Activated naive CD8-positive, alpha-beta T cell (primary cell): Measurements from ENCODE around the gene GLOD4.
"Not testable (repeated sequence)": the region's sequence is repeated elsewhere in the genome, so short reads cannot be mapped to it uniquely, and the experiment has no call there.

Experiments
- H3K27ac Mint-ChIP-seq: one replicate; pipeline ENCODE4 v1.8.0; 2021; ENCODE audit warnings: mixed read lengths
- H3K27me3 Mint-ChIP-seq: one replicate; pipeline ENCODE4 v1.8.0; 2021; ENCODE audit warnings: mixed read lengths
- H3K36me3 Mint-ChIP-seq: one replicate; pipeline ENCODE4 v1.8.0; 2021; ENCODE audit warnings: mixed read lengths
- H3K4me1 Mint-ChIP-seq: one replicate; pipeline ENCODE4 v1.8.0; 2021; ENCODE audit warnings: low read depth, mixed read lengths
- H3K4me3 Mint-ChIP-seq: one replicate; pipeline ENCODE4 v1.8.0; 2021; ENCODE audit warnings: mild to moderate bottlenecking, mixed read lengths
- H3K9me3 Mint-ChIP-seq: one replicate; pipeline ENCODE4 v1.8.0; 2021; ENCODE audit warnings: low read depth, mixed read lengths

Gene GLOD4

GRCh38 chr17:781805-782731 lies at the start of gene GLOD4, which contains the start of gene MRM3:
Gene GLOD4, minus strand, starts transcription at chr17:782280. Its CDS starts 25 bp downstream, at chr17:782255.
Gene MRM3, plus strand, starts transcription at chr17:782353. Its CDS starts 26 bp downstream, at chr17:782379.
- peaks cover 2% of the 10 kb centered on the region for H3K36me3 Mint-ChIP-seq
- peak within 1 kb of the TSS; percentile 97 for H3K4me3 Mint-ChIP-seq
- H3K4me1 Mint-ChIP-seq = peaks cover 35% of the 10 kb centered on the region

DNA sequence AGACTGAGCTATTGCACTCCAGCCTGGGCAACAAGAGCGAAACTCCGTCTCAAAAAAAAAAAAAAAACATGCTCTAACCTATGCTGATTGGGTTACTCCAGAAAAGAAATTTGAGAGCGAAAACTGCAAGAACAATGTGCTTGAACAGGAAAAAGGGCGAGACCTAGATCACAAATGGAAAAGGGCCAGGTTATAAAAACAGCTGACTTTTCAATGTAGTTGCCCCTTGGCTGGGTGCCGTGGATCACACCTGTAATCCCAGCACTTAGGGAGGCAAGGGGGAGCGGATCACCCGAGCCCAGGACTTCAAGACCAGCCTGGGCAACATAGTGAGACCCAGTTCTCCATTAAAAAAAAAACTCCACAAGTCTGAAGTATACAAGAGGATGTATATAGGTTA lies 48.9 kb upstream of the GLOD4 start:
- H3K36me3 Mint-ChIP-seq = peaks cover 2% of the 10 kb centered on the region
- no peak overlapping the region for H3K27ac Mint-ChIP-seq
- H3K27me3 Mint-ChIP-seq = peaks cover 6% of the 10 kb centered on the region
- no peak overlapping the region for H3K4me3 Mint-ChIP-seq
- H3K9me3 Mint-ChIP-seq = no peaks in the 10 kb centered on the region
- no peaks in the 10 kb centered on the region for H3K4me1 Mint-ChIP-seq

More at GRCh38 chr17:781805-782731, at the start of gene GLOD4, which contains the start of gene MRM3:
- H3K27ac Mint-ChIP-seq = peak within 1 kb of the TSS; percentile 96
- H3K27me3 Mint-ChIP-seq = no peaks in the 10 kb centered on the region
- H3K9me3 Mint-ChIP-seq = no peaks in the 10 kb centered on the region

DNA sequence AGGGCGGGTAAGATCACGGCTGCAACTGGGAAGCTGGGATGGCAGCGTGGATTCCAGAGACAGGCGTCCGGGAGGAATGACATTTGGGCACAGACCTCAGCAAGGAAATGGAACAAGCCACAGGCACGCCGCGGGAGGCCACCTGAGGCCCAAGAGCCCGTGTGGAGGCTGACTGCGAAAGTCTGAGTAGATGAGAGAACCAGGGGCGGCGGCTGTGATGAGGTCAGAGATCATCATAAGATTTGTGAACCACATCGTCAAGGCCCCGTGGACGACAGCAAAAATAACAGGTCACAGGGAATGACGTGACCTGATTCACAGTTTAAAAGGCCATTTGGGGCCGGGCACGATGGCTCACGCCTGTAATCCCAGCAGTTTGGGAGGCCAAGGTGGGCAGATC lies 48.3 kb upstream of the GLOD4 start:
- H3K27me3 Mint-ChIP-seq = peaks cover 6% of the 10 kb centered on the region

DNA sequence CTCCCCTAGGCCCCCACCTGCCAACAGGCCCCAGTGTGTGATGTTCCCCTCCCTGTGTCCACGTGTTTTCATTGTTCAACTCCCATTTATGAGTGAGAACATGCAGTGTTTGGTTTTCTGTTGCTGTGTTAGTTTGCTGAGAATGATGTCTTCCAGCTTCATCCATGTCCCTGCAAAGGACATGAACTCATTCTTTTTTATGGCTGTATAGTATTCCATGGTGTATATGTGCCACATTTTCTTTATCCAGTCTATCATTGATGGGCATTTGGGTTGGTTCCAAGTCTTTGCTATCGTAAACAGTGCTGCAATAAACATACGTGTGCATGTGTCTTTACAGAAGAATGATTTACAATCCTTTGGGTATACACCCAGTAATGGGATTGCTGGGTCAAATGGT lies 47.5 kb upstream of the GLOD4 start:
- not testable (repeated sequence) for H3K36me3 Mint-ChIP-seq, H3K4me3 Mint-ChIP-seq, H3K9me3 Mint-ChIP-seq, H3K27ac Mint-ChIP-seq, H3K4me1 Mint-ChIP-seq, H3K27me3 Mint-ChIP-seq

More for the DNA sequence above, 48.3 kb upstream of the GLOD4 start:
- H3K36me3 Mint-ChIP-seq = peaks cover 2% of the 10 kb centered on the region
- no peaks in the 10 kb centered on the region for H3K9me3 Mint-ChIP-seq
- no peak overlapping the region for H3K4me3 Mint-ChIP-seq
- H3K4me1 Mint-ChIP-seq = no peaks in the 10 kb centered on the region
- H3K27ac Mint-ChIP-seq = no peak overlapping the region

- Mint-ChIP-seq H3K4me1 (no peaks in the 10 kb centered on the region), H3K36me3 (peaks cover 2% of the 10 kb centered on the region), H3K4me3 (no peak overlapping the region), H3K9me3 (no peaks in the 10 kb centered on the region), H3K27me3 (peaks cover 4% of the 10 kb centered on the region), H3K27ac (no peak overlapping the region)
Measured at GRCh38 chr17:828761-829160, 46.7 kb upstream of the GLOD4 start.

- Mint-ChIP-seq H3K27ac (no peak overlapping the region), H3K4me1 (no peaks in the 10 kb centered on the region), H3K4me3 (no peak overlapping the region), H3K9me3 (no peaks in the 10 kb centered on the region), H3K27me3 (peaks cover 2% of the 10 kb centered on the region), H3K36me3 (no peaks in the 10 kb centered on the region)
Measured at GRCh38 chr17:826778-827177, 44.7 kb upstream of the GLOD4 start.

DNA sequence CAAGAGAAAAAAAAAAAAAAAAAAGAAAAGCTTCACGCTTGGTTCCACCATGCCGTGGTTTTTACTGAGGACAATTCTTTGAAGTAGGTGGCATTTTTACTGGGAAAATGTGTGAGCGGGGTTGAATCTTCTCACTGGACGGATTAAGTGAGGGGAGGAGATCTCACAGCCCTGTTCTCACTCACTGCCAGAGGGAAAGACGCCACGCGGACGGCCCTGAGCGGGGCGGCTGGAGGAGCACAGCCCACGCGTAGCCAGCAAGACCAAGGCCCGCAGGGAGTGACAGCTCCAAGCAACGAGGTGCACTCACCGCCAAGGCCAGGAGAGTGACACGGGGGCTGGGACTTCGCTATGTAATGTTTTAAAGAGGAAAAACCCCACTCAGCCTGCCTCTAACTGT lies 43.1 kb upstream of the GLOD4 start:
- Mint-ChIP-seq H3K4me3 (no peak overlapping the region), H3K27ac (no peak overlapping the region), H3K9me3 (no peaks in the 10 kb centered on the region), H3K27me3 (peaks cover 2% of the 10 kb centered on the region), H3K4me1 (no peaks in the 10 kb centered on the region), H3K36me3 (no peaks in the 10 kb centered on the region)

DNA sequence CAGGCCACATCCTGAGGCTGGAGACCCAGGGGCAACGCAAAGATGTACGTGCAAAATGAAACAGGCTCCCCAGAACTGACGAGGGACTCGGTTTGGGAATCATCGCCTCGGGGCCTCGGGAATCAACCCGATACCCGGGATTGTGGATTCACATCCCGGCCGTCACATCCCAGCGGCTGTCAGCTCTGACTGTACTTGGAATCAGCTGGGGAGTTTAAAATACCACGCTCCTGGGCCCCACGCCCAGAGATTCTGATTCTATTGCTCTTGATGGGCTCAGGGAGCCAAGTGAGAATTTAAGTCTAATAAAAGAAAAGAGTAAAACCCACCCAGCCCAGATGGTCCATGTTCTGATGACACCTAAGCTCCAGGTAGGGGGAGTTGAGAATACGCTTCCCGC lies 42.3 kb upstream of the GLOD4 start:
- Mint-ChIP-seq H3K27me3 (no peaks in the 10 kb centered on the region), H3K9me3 (no peaks in the 10 kb centered on the region), H3K36me3 (no peaks in the 10 kb centered on the region), H3K4me3 (no peak overlapping the region), H3K4me1 (no peaks in the 10 kb centered on the region), H3K27ac (no peak overlapping the region)

- Mint-ChIP-seq H3K9me3 (no peaks in the 10 kb centered on the region), H3K36me3 (no peaks in the 10 kb centered on the region), H3K4me1 (no peaks in the 10 kb centered on the region), H3K27ac (no peak overlapping the region), H3K27me3 (no peaks in the 10 kb centered on the region), H3K4me3 (no peak overlapping the region)
Measured at GRCh38 chr17:823501-823902, 41.4 kb upstream of the GLOD4 start.

- no peaks in the 10 kb centered on the region for H3K36me3 Mint-ChIP-seq
- H3K4me3 Mint-ChIP-seq = no peak overlapping the region
- no peak overlapping the region for H3K27ac Mint-ChIP-seq
- no peaks in the 10 kb centered on the region for H3K9me3 Mint-ChIP-seq
- H3K27me3 Mint-ChIP-seq = peaks cover 2% of the 10 kb centered on the region
- no peaks in the 10 kb centered on the region for H3K4me1 Mint-ChIP-seq
Measured at GRCh38 chr17:819251-819650, 37.2 kb upstream of the GLOD4 start.

GRCh38 chr17:814371-814770 lies 32.3 kb upstream of the GLOD4 start:
- H3K9me3 Mint-ChIP-seq = no peaks in the 10 kb centered on the region
- peaks cover 5% of the 10 kb centered on the region for H3K27me3 Mint-ChIP-seq
- H3K4me1 Mint-ChIP-seq = no peaks in the 10 kb centered on the region
- no peak overlapping the region for H3K27ac Mint-ChIP-seq
- no peaks in the 10 kb centered on the region for H3K36me3 Mint-ChIP-seq
- H3K4me3 Mint-ChIP-seq = no peak overlapping the region

GRCh38 chr17:812638-813204 lies 30.6 kb upstream of the GLOD4 start:
- Mint-ChIP-seq H3K4me1 (no peaks in the 10 kb centered on the region), H3K27me3 (peaks cover 5% of the 10 kb centered on the region), H3K27ac (no peak overlapping the region), H3K9me3 (no peaks in the 10 kb centered on the region), H3K4me3 (no peak overlapping the region), H3K36me3 (no peaks in the 10 kb centered on the region)

- peaks cover 2% of the 10 kb centered on the region for H3K27me3 Mint-ChIP-seq
- H3K4me3 Mint-ChIP-seq = no peak overlapping the region
- no peaks in the 10 kb centered on the region for H3K36me3 Mint-ChIP-seq
- H3K9me3 Mint-ChIP-seq = no peaks in the 10 kb centered on the region
- no peaks in the 10 kb centered on the region for H3K4me1 Mint-ChIP-seq
- no peak overlapping the region for H3K27ac Mint-ChIP-seq
Measured at GRCh38 chr17:811051-811784, 29.1 kb upstream of the GLOD4 start.

- Mint-ChIP-seq H3K9me3 (no peaks in the 10 kb centered on the region), H3K27me3 (peaks cover 2% of the 10 kb centered on the region), H3K27ac (no peak overlapping the region), H3K4me3 (no peak overlapping the region), H3K36me3 (no peaks in the 10 kb centered on the region), H3K4me1 (no peaks in the 10 kb centered on the region)
Measured at GRCh38 chr17:807523-808294, 25.6 kb upstream of the GLOD4 start.
